Activated CD4-positive, alpha-beta T cell treated with anti-CD3 and anti-CD28 coated beads, Interleukin-2, Interleukin-6, amounts not matched to agents 100 ng/mL and 50 ng/mL, durations not matched to agents 16 hours and 8 hours (primary cell): ENCODE measurements around the gene MYADM.
A peak's percentile ranks its signal among the peaks of the same experiment; 100 is the strongest.

Experiments
- DNase-seq: peaks from one replicate; pipeline ENCODE4 v3.0.0-alpha.2; 2020

MYADM gene

DNA sequence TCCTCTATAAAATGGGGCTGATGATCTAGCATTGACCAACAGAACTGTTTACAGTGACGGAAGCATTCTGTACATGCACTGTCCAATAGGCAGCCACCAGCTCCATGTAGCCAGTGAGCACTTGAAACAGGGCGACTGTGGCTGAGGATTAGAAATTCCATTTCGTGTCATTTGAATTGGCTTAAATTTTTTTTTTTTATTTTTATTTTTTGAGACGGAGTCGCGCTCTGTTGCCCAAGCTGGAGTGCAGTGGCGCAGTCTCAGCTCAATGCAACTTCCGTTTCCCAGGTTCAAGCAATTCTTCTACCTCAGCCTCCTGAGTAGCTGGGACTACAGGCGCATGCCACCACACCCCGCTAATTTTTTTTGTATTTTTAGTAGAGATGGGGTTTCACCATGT lies 17.4 kb downstream of the MYADM start:
- no peak for DNase-seq

DNA sequence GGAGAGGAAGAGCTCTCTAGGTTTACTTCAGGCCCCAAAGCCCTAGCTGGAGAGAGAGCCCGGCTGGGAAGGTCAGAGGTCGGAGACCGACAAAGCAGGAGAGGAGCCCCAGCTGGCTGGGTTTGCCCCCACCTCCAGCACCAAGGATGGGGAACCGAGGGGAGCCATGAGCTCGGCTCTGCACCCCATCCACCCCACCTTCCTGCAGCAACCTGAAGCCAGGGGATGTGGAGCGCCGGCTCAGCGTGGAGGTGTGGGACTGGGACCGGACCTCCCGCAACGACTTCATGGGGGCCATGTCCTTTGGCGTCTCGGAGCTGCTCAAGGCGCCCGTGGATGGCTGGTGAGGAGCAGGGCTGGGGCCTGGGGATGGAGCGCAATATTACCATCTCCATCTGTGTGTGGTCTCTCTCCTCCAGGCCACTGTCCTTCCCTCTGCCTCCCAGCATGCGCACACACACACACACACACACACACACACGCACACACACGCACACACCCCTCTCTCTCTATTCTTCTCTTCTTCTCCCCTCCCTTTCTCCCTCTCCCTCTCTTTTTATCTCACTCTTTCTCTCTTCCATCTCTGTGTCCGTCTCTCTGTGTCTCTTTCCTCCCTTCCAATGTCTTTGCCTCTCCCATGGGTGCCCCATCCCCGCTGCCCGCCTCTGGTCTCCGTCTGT lies 24.8 kb downstream of the MYADM start:
- DNase-seq, result no peak

DNA sequence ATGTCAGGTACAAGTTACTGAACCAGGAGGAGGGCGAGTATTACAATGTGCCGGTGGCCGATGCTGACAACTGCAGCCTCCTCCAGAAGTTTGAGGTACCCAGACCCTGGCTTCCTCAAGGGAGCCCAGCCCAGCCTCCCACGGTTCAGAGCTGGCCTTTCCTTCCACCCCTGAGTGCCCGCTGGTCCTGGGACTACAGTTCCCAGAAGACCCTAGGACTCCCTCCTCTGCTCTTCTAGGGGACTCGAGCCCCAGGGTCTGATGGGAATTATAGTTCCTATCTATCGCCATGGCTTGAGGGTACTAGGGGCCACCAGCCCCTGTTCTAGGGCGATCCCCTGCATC lies 25.3 kb downstream of the MYADM start:
- no peak for DNase-seq

DNA sequence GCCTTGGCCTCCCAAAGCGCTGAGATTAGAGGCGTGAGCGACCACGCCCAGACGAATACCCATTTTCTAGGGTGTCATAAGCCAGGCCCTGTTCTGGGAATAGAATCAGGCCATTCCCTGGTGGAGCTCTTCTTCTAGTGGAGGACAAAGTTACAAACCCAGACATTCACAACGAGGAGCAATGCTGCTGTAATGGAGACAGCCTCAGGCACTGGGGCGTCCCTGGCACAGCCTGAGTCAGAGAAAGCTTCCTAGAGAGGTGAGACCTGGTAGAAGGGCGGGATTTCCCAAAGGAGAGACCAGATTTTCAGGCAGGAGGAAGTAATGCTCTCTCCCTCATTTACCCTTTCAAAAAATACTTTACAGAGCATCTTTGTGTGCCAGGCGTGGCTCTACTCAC lies 27.0 kb downstream of the MYADM start:
- no peak for DNase-seq

DNA sequence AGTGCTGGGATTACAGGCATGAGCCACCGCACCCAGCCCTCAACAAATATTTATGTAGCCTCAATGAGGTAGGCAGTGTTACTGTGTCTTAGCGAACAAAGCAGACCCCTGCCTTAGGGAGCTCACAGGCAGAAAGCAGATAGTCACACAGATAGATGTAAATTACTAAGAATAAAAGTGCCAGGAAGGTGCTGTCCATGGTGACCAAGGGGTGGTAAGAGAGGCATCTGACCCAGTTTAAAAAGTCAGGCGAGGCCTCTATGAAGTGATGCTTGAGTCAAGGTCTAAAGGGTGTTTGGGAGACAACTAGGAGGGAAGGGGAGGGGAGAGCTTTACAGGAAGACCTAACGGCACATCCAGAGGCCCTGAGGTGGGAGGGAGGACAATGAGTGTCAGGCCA lies 29.0 kb downstream of the MYADM start:
- DNase-seq, result no peak

DNA sequence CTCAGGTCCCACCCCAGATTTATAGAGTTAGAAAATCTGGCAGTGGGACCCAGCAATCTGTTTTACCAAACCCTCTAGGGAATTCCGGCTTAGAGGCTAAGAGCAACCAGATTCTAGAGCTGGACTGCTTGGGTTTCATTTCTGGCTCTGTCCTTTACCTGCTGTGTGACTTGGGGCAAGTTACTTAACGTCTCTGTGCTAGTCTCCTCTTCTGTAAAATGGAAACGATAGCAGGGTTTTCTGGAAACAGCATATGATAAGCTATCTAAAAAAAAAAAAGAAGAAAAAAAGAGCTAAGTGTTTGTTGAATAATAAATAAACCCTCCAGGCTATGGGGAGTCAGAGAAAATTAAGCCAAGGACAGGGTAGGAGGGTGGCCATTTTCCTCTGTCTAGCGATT lies 29.8 kb downstream of the MYADM start:
- DNase-seq, result no peak

DNA sequence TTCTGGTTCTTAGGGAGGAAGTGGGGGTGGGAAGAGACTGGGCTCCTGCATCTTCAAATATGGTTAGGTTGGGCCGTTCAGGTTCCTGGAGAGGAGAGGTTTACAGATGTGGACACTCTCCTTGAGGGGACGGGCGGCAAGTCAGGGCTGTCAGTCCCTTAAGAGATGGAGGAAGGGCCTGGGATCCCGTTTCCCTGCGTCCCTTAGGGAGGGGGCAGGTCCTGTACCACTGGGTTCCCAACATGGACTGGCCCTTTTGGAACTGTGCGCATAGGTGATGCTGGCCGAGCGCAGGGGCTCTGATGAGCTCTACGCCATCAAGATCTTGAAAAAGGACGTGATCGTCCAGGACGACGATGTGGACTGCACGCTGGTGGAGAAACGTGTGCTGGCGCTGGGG lies 30.5 kb downstream of the MYADM start:
- no peak for DNase-seq

DNA sequence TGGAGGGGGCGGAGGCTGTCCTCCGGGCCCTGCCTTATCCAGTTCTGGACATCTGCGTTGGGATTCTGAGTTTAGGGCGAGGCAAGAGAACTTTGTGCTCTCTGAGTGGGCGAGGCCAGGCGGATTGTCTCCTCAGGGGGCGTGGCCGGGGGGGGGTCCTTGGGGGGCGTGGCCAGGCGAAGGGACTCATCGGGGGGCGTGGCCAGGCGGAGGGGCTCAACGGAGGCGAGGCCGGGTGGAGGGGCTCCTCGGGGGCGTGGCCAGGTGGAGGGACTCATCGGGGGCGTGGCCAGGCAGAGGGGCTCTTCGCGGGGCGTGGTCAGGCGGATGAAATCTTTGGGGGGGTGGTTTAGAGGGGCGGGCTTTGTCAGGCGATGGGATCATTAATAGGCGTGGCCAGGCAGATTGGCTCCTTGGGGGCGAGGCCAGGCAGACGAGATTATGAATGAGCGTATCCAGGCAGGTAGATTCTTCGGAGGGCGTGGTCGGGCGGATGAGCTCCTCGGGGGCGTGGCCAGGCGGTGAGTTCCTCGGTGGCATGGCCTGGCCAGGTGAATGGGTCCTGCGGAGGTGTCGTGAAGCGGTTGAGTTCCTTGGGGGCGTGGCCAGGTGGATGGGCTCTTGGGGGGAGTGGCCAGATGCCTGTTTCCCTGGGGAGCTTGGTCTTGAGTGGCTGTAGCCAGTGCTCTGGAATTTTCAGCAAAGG lies 31.1 kb downstream of the MYADM start:
- no peak for DNase-seq

DNA sequence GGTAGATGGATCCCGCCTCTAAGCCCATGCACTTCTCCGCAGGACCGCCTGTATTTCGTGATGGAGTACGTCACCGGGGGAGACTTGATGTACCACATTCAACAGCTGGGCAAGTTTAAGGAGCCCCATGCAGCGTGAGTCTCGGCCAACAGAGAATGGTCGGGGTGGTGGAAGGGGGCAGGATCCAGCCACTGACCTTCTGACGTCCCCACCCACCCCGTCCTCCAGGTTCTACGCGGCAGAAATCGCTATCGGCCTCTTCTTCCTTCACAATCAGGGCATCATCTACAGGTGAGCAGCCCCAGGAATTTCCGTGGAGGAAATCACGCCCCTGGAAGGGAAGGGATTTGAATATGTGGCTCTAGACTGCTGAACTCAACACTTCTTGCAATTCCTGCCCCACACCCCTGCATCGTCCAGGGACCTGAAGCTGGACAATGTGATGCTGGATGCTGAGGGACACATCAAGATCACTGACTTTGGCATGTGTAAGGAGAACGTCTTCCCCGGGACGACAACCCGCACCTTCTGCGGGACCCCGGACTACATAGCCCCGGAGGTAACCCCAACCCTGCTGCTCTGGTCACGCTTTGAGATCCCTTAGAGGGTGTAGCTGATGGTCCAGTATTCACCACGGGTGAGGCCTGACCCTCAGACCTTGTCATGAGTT lies 32.6 kb downstream of the MYADM start:
- DNase-seq, result no peak

DNA sequence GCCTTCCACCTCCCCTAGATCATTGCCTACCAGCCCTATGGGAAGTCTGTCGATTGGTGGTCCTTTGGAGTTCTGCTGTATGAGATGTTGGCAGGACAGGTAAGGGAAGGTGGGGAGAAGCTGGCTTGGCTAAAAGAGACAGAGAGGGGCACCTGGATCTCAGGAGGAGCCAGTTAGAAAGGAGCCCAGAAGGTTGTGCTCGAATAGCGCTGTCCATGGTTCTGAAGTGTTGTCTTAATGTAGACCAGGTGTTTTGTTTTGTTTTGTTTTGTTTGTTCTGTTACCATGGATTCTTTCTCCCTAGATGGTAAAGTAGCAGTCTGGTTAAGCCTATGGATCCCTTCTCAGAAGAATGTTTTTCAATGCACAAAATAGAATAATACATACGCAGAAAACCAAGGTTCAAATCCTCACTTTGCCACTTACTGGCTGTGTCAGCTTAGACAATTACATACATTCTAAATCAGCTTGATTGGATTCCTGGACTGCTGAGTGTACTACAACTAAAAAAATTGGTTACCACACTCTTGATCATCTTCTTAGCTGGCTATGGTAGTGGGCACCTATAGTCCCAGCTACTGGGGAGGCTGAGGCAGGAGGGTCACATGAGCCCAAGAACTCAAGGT lies 35.5 kb downstream of the MYADM start:
- DNase-seq, result peak; percentile 36

DNA sequence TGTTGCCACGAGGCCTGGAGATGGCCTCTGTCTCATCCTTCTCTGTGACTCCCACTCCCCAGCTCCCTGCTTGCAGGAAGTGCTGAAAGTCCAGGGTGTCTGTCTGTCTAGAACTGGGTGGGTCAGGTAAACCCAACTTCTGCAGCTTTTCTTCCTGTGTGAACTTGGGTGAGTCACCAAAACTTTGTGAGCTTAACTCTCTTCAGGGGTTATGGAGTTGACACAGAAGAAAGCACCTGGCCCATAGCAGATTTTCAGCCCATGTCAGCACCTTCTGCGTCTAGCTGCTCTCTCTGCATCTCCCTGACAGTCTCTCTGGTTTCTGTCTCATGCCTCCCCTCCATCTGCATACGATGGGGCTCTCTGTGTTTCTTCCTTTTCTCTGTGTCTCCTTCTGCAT lies 37.2 kb downstream of the MYADM start:
- DNase-seq, result no peak

DNA sequence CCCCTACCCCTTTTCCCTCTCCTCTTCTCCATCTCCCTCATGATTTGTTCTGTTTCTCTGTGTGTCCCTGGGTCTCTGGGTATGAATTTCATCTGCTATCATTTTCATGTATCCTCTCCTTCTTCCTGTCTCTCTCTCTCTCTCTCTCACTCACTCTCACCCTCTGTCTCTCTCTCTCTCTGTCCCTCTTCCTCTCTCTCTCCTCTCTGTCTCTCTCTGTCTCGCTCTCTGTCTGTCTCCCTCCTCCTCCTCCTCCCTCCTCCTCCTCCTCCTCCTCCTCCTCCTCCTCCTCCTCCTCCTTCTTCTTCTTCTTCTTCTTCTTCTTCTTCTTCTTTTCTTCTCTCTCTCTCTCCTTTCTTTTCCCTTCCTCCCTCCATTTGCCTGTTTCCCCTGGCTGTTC lies 38.1 kb downstream of the MYADM start:
- DNase-seq, result no peak

DNA sequence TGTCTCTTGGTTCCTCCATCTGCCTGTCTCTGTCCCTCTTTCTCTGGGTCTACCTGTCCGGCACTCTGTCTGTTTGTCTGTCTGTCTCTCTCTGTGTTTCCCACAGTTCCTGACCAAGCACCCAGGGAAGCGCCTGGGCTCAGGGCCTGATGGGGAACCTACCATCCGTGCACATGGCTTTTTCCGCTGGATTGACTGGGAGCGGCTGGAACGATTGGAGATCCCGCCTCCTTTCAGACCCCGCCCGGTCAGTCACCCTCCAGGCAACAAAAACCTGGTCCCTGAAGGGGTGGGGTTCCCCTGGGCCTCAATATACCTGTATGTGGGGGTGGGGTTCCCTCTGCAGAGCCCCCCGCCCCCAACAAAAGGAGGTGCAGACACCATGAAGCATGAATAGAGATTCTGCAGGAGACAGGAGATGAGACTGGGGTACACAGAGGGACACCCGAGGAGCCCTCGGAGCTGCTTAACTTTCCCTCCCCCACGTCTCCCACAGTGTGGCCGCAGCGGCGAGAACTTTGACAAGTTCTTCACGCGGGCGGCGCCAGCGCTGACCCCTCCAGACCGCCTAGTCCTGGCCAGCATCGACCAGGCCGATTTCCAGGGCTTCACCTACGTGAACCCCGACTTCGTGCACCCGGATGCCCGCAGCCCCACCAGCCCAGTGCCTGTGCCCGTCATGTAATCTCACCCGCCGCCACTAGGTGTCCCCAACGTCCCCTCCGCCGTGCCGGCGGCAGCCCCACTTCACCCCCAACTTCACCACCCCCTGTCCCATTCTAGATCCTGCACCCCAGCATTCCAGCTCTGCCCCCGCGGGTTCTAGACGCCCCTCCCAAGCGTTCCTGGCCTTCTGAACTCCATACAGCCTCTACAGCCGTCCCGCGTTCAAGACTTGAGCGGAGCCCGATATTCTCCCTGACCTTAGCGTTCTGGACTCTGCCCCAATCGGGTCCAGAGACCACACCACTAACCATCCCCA lies 38.8 kb downstream of the MYADM start:
- peak; percentile 74 for DNase-seq

DNA sequence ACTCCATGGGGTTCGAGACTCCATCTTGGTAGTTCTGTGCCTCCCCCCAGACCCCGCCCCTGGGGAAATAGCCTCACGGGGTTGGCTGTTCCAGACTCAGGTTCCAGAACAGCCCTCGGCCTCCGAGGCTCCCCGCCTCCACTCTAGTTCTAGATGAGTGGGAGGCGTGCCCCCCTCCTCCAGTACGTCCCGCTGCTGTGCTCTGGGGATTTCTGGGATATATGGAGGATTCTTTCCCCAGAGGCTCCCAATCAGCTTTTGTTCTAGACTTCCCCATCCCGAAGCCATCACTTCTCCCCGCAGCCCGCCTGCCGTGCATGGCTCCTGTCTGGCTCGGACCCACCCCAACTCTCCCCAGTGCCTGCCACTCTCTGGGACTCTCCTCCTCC lies 39.5 kb downstream of the MYADM start:
- no peak for DNase-seq

DNA sequence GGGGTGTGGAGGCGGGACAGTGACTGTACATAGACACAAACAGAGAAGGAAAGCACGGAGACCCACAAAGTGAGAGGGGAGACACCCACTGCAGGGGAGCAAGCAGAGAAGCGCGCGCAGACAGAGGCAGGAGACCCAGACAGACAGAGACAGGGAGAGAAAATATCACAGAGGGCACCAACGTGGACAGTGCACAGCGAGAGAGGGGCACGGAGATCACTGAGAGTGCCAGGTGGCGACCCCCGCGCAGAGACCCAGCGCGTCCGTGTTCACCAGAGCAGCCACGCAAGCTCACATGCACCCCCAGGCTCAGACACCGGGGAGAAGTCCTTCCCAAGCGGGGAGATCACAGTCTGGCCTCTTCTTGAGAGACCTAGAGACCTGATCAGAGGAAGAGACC lies 40.0 kb downstream of the MYADM start:
- DNase-seq, result no peak

DNA sequence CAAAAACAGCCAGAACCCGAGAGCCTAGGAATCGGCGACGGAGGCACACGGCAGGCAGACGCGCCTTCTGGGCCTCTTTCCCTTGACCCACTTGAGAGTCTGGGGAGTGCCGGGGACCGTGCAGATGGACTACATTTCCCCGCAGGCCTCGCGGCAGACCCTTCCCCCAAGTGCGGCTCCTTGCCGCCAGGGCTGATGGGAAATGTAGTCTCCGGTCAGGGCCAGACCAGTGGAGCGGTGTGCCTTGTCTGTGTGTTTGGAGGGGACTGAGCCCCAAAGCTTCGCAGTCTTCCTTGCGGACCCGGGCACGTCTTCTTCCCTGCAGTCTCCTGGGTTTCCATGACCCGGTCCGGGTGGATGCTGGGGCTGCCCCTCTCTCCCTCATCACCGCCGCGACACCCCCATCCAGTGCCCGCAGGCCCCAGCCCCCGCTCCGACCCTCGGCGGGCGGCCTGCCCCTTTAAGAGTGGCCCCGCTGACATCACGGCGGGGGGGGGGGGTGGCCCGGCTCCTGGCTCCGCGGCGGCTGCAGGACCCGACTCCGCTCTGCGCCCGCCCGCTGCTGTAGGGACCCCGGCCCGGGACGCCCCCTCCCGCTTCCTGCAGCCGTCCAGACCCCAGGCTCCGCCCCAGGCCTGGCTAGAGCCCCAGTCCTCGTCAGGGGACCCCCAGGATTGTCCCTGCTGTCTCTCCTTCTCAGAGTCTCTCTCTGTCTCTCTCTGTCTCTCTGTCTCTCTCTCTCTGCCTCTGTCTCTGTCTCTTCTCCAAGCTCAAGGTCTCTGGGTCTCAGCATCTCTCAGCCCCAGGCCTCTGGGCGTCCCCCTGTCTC lies 40.6 kb downstream of the MYADM start:
- DNase-seq, result peak; percentile 81

DNA sequence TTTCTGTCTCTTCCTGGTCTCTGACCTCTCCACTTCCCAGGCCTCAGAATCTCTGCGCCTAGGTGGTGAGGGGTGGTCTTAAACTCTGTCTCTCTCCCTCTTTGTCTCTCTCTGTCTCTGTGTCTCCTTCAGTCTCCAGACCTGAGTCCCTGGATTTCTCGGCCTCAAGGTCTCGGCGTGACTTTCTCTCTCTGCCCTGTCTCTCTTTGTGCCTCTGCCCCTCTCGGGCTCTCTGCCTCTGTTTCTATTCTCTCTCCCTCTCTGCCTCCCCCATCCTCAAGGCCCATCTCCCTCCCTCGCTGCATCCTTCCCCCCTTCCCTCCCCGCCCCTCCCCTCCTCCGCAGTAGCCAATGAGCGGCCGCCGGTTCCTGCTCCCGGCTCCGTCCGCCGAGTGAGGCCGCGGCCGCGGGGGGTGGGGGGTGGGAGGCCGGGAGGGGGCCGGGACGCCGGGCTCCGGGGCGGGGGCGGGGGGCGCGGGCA lies 41.3 kb downstream of the MYADM start, which contains the start of gene CACNG7:
TSS of gene CACNG7 (plus strand) at position 344 of the 481 bp plus-strand sequence. CDS start 3,554 bp downstream, outside the sequence.
- no peak for DNase-seq

DNA sequence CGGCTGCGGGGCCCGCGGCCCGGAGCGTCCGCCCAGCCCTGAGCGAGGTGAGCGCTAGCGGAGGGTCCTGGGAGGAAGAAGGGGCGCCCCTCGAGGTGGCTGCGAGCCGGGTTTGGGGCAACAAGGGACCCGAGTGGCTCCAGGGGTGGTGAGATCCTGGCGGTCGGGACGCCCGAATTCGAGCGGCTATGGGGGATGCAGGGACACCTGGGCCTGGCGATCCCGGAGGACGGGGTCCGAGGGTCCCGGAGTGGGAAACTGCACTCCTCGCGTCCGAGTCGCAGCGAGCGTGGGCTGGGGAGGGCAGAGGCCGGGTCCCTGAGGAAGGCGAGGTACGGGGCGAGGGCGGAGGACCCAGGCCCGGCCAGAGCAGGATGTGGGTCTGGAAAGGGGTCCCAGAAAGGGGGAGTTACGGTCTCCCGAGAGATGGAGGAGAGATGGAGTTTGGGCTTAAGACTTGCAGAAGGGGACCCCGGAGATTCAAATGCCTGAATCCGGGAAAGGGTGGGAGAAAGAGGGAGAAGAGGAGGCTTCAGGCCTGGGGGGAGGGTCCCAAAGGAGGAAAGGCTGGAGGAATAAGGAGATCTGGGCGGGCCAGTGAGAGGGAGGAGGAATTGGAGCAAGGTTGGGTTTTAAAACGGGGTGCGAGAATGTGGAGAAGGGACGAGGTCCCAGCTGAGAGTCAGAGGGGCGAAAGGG lies 41.9 kb downstream of the MYADM start:
- no peak for DNase-seq

DNA sequence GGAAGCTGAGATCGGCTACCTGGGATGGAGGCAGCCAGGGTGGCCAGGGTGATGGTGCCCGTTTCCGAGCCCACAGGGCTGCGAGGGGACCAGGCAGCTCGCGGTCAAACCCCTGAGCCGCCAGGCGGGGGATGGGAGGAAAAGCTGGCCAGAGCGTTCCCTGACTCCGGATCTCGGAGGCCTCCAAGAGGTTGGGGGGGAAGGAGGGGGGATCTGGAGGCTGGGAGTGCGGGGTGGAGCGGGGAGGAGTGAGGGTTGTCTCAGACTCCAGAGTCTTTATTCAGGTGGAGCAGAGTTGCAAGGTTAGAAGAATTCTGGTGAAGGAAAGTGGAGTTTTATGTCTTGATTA lies 42.5 kb downstream of the MYADM start:
- DNase-seq, result no peak

DNA sequence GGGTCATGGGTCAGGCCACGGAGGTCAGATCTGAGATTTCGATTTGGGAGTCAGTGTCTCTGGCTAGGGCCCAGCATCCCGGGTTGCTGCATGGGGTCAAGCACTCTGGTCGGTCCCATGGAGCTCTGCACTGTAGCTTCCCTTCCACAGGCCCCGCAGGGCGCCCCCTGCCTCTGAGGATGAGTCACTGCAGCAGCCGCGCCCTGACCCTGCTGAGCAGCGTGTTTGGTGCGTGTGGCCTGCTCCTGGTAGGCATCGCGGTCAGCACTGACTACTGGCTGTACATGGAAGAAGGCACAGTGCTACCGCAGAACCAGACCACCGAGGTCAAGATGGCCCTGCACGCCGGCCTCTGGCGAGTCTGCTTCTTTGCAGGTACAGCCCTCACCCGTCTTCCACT lies 45.0 kb downstream of the MYADM start:
- peak; percentile 24 for DNase-seq

DNA sequence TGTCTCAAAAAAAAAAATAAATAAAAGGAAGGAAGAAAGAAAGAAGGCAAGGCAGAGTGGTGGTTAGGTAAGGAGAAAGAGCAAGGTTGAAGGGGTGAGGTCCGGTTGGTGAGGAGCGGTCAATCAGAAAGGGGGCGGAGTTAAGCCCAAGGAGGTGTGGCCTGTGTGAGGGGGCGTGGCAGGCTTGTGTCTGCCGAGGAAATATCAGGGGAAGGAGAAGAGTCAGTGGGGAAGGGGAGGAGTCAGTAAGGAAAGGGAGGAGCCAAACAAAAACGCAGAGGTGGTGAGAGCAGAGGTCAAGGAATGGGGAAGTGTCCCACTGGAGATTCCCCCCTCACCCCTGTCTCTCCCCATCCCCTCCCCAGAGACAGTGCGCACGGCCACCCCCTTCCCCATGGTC lies 47.3 kb downstream of the MYADM start:
- no peak for DNase-seq
